Activated T-helper 1 cell treated with anti-CD3 and anti-CD28 coated beads, Interleukin-2, amount 50 U/mL, for 16 hours (primary cell): ENCODE measurements around the gene CXorf49.
"Not testable (repeated sequence)": the region's sequence is repeated elsewhere in the genome, so short reads cannot be mapped to it uniquely, and the experiment has no call there.

Experiments
- DNase-seq, 2 donors: peaks; one replicate each; pipeline ENCODE4 v3.0.0-alpha.2; 2020; ENCODE audit warnings: low read depth in 1 of 2, low spot score in 1 of 2

Gene CXorf49

GRCh38 chrX:71718185-71718584 lies at the start of gene CXorf49:
Gene CXorf49, minus strand, starts transcription at chrX:71718285. Its CDS starts 134 bp downstream, at chrX:71718151.
- not testable (repeated sequence) for DNase-seq

GRCh38 chrX:71767134-71767533 lies 49.0 kb upstream of the CXorf49 start:
- DNase-seq: not testable (repeated sequence)

GRCh38 chrX:71765613-71766012 lies 47.5 kb upstream of the CXorf49 start:
- DNase-seq: not testable (repeated sequence)

- DNase-seq: not testable (repeated sequence)
Measured at GRCh38 chrX:71764832-71765231, 46.7 kb upstream of the CXorf49 start.

- DNase-seq: not testable (repeated sequence)
Measured at GRCh38 chrX:71763049-71763448, 45.0 kb upstream of the CXorf49 start, which contains the start of gene CXorf49B. Gene CXorf49B, plus strand, starts transcription at chrX:71763349. Its CDS starts 75 bp downstream, at chrX:71763424.

GRCh38 chrX:71760688-71761281 lies 42.7 kb upstream of the CXorf49 start:
- DNase-seq: not testable (repeated sequence)

GRCh38 chrX:71720289-71720886 lies 2.3 kb upstream of the CXorf49 start:
- DNase-seq: not testable (repeated sequence)

GRCh38 chrX:71719195-71719594 lies 1.1 kb upstream of the CXorf49 start:
- DNase-seq: peak in 1 of 2 donors; percentile 0

GRCh38 chrX:71716323-71716722 lies 1.8 kb downstream of the CXorf49 start:
- not testable (repeated sequence) for DNase-seq

GRCh38 chrX:71715551-71715950 lies 2.5 kb downstream of the CXorf49 start:
- not testable (repeated sequence) for DNase-seq

- DNase-seq: not testable (repeated sequence)
Measured at GRCh38 chrX:71714064-71714463, 4.0 kb downstream of the CXorf49 start.

GRCh38 chrX:71702853-71703252 lies 15.2 kb downstream of the CXorf49 start:
- not testable (repeated sequence) for DNase-seq

- DNase-seq: not testable (repeated sequence)
Measured at GRCh38 chrX:71699023-71699344, 19.1 kb downstream of the CXorf49 start.

- not testable (repeated sequence) for DNase-seq
Measured at GRCh38 chrX:71698299-71699022, 19.6 kb downstream of the CXorf49 start.

- DNase-seq: not testable (repeated sequence)
Measured at GRCh38 chrX:71697466-71698298, 20.4 kb downstream of the CXorf49 start.

GRCh38 chrX:71696641-71697465 lies 21.2 kb downstream of the CXorf49 start:
- DNase-seq: not testable (repeated sequence)

- DNase-seq: no peak
Measured at GRCh38 chrX:71679575-71680207, 38.4 kb downstream of the CXorf49 start.

GRCh38 chrX:71677195-71677594 lies 40.9 kb downstream of the CXorf49 start:
- not testable (repeated sequence) for DNase-seq

GRCh38 chrX:71676068-71676795 lies 41.9 kb downstream of the CXorf49 start:
- DNase-seq: not testable (repeated sequence)
